GM19043 (cell line): ENCODE measurements around the gene SPOCK1.

ENCODE experiments used
- ATAC-seq: cut with Tn5 transposase; IDR thresholded peaks from one replicate; pipeline ENCODE4 v1.9.1; 2021; ENCODE audit warnings: low read depth; ENCODE audit not compliant: unreplicated experiment

The SPOCK1 gene

DNA sequence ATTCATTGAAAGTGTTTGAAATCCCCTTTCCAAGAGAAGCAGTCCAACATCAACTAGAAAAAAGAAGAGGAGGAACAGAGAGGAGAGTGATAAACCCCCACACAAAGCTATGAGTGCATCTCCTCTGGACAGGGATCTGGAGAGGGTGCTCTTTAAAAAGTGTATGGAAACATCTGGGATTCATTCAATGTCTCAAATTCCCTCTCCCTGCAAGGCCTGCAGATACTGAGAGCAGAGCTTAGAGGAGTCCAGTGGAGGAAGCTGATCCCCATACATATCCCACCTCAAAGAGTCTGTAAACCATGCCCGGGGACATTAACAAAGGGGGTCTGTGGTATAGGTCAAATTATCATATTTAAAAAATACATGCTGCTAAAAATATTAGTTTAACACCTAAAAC, 2.2 kb downstream of the SPOCK1 start:
- no peak for ATAC-seq

GRCh38 chr5:137492331-137492730, 6.8 kb downstream of the SPOCK1 start:
- ATAC-seq = no peak

DNA sequence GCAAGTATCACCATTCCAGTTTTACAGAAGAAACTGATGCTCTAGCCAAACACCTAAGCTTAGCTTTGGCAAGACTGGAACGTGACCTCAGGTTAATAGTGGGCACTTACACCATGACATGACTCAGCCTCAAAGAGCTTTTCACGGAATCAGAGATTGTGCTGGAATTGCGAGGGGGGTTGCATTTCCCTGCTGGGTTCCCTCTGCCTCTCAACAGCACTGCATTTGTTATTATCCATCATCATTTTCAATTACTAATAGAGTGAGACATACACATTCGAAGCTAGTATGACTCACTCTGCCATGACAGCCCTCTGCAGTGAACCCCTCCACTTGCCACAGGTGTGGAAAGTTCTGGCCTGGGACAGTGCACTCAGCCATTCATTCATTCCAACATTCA, 8.0 kb downstream of the SPOCK1 start:
- no peak for ATAC-seq

DNA sequence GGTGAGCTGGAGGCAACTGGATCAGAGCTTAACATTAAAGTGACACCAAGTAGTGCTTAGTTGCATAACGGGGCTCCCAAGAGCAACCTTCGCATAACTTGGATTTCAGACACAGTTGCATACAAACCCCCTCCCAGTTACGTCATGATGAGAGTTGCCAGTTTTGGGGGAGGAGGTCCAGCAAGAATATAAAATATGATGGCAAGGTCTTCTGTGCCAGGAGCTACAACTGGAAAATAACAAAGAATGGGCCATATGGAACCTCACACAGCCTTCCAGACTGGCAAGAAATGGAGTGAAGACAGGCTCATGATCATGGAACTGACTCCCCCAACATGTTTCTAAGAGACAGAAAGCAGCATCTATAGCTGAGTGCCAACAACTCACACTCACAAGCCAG, 8.5 kb downstream of the SPOCK1 start:
- no peak for ATAC-seq

GRCh38 chr5:137488974-137489373, 10.2 kb downstream of the SPOCK1 start:
- no peak for ATAC-seq

DNA sequence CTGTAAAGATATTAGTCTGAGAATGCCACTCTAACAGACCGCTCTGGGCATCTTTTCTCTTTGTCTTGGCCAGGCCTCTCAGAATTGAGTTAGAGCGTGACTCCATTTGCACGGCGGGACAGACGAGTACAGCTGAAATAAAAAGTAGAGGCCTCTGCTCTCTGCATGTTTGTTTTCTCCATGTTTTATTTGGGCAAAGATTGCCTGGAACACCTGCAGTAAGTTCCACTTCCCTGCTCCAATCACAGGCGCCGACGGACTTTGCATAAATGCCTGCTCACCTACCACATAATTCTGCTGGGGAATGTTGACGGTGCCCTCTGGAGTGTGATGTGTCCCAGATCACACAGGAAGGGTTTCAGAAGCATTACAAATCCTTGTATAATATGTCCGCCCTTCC, 10.6 kb downstream of the SPOCK1 start:
- no peak for ATAC-seq

DNA sequence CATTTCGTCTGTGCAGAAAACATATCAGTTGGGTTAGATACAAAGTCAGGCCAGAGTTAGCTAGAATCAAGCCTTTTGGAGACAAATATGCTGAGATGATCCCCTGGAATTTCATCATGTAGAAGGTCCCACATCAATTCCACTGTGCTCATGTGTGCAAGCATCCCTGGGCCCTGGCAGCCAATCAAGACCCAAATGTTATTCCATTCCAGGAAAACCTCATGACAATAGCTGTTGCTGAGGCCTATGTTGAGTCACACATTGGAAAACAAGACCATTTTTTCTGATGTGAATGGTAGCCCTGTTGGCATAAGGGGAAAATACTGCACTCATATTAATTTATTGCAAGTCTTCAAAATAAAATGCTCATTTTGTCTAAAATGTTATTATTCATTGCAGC, 11.5 kb downstream of the SPOCK1 start:
- no peak for ATAC-seq

- ATAC-seq = no peak
These were observed 12.4 kb downstream of the SPOCK1 start for GRCh38 chr5:137486707-137487106.

- ATAC-seq = no peak
These were observed 17.5 kb downstream of the SPOCK1 start for GRCh38 chr5:137481596-137481995.

DNA sequence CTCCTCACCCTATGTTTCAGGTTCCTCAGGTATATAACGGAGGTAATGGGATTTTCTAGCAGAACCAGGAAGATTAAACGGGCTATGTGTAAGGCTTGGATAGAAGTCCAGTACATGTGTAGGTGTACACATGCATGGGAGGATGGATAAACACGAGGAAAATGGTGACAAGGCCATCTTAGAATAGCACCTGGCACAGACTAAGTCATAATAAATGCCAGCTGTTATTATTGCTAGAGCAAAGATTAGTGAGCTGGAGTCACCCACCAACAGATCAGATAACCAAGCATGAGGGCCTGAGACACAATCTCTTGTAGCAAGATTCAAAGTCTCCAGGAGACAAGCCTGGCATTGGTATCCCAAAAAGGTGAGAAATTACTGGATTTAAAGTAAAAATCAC, 21.1 kb downstream of the SPOCK1 start:
- ATAC-seq = no peak

DNA sequence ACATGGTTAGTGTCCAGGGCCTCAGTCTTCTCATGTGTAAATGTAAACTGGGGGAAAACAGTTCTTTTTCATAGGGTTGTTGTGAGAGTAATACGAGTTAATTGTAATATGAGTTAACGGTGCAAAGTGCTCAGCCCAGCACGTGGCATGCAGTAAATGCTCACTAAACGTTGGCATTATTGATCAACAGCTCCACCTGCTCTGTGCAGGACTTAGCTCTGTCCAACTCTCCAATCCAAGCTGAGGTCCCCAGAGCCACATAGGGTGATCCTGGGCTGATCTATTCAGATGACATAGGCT, 28.3 kb downstream of the SPOCK1 start:
- ATAC-seq = no peak

- ATAC-seq = no peak
These were observed 28.8 kb downstream of the SPOCK1 start for GRCh38 chr5:137470111-137470920.

DNA sequence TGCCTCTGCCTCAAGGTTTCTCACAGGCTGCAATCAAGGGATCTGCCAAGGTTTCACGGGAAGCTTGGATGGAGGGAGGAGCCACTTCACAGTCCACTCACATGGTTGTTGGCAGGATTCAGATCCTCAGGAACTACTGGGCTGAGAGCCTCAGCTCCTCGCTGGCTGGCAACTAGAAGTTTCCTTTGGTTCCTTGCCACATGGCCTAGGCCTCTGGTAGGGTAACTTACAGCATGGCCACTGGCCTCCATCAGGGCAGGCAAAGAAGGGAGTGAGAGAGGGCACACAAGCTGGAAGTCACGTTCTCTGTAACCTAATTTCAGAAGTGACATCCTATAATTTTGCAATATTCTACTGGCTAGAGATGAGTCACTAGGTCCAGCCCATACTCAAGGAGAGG, 32.2 kb downstream of the SPOCK1 start:
- no peak for ATAC-seq

- ATAC-seq = no peak
These were observed 33.2 kb downstream of the SPOCK1 start for GRCh38 chr5:137465930-137466329.

GRCh38 chr5:137462816-137463520, 36.2 kb downstream of the SPOCK1 start:
- no peak for ATAC-seq

DNA sequence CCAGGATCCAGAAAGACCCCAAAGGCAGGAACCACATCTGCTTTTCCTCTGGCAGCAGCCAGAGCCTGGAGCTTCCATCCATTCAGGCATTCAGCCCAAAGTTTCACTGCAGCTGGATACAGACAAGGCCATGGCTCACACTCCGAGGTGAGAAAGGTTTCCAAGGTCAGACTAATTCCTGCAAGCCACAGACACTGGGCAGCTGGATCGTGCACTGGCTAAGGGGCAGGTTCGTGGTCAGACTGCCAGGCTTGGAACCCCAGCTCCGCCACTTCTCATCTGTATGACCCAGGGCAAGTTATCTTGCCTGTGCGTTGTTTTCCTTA, 36.9 kb downstream of the SPOCK1 start:
- no peak for ATAC-seq

DNA sequence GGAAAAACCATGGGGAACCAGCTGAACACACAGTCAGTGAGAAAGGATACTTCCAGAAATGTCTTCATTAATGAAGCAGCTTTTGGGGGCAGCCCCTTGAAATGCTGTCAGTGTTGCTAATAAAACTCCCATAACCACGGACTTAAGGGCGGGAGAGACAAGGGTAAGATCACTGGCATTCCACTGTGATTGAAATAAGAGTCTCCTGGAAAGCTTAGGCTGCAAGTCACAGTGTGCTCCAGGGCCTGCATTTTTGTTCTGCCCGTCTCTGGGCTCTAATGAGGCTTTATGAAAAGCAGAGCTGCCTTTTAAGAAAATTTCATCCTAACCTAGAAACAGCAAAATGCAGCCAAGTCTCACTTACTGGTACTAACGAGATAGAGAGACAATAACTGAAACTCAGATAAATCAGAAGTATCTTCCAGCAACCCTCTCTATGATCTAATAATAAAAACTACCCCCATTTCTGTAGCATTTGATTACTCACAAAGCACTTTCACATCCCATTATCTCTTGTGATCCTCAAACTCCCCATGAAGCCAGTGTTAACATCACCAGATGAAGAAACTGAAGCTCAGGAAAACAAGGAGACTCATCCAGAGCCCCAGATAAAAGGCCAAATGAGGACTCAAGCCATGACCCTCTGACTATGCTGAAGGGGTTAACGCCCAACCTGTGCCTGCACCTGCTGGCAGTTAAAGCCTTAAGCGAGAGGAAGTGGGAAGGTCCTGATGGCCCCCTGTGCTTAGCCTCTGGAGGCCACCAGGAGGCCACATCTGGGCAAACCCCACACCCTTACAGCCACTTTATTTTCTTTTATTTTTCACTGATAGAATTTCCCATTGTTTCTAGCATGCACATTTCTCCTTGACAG, 37.5 kb downstream of the SPOCK1 start:
- ATAC-seq = no peak

- no peak for ATAC-seq
These were observed 44.5 kb downstream of the SPOCK1 start for GRCh38 chr5:137454671-137455070.

GRCh38 chr5:137453483-137454080, 45.5 kb downstream of the SPOCK1 start:
- no peak for ATAC-seq

DNA sequence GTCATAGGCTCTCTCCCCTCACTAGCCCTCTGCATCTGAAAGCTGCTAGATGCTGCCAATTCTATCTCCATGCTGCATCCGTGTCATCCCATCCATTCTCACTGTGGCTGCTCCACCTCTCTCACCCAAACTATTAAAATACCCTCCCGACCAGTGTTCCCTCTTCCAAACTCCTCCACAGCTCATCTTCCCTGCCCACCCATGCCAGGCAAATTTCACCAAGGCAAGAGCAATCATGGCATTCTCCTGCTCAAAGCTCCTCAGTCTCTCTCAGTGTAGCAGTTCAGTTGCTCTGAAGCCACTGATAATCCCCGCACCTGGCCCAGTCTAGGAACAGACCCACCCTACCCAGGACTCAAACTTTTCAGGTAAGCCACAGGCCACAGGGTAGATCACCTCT, 48.4 kb downstream of the SPOCK1 start:
- ATAC-seq = no peak

- no peak for ATAC-seq
These were observed 50.3 kb downstream of the SPOCK1 start for GRCh38 chr5:137448868-137449267.
